OCI-LY3 (cell line): ENCODE data around the gene CCDC54.

ENCODE experiments used
- H2AFZ ChIP-seq: fragments of 200-600, 300-600 bp; shearing (Covaris generic); 2 replicates; pipeline ENCODE4 v1.6.0; 2014; ENCODE audit warnings: antibody characterized with exemption, low read depth, low read length
- H3K27ac ChIP-seq: fragments of 200-600, 300-600 bp; sonication (generic); 2 replicates; pipeline ENCODE4 v1.5.1; 2014; ENCODE audit warnings: mild to moderate bottlenecking, low read length, moderate library complexity, mixed read lengths
- H3K27me3 ChIP-seq: fragments of 200-600, 300-600 bp; sonication (generic); 2 replicates; pipeline ENCODE4 v1.6.1; 2014; ENCODE audit warnings: low read depth, low read length, mixed read lengths
- H3K36me3 ChIP-seq: fragments of 200-600, 300-600 bp; sonication (generic); replicated peaks from 2 replicates; pipeline ENCODE3; 2014; ENCODE audit warnings: low read depth, low read length, mixed read lengths
- H3K4me1 ChIP-seq: fragments of 300-600, 200-600 bp; sonication (generic); 2 replicates; pipeline ENCODE4 v1.6.1; 2014; ENCODE audit warnings: low read length, mixed read lengths
- H3K4me2 ChIP-seq: fragments of 200-600, 300-600 bp; sonication (generic); 2 replicates; pipeline ENCODE4 v1.6.1; 2014; ENCODE audit warnings: low read length, mixed read lengths
- H3K4me3 ChIP-seq: fragments of 300-600, 200-600 bp; sonication (generic); 2 replicates; pipeline ENCODE4 v1.5.1; 2014; ENCODE audit warnings: antibody characterized with exemption, mild to moderate bottlenecking, low read length, moderate library complexity
- H3K79me2 ChIP-seq: fragments of 300-600, 200-600 bp; shearing (Covaris generic); 2 replicates; pipeline ENCODE4 v1.6.1; 2014; ENCODE audit warnings: mild to moderate bottlenecking, low read length, mixed read lengths
- H3K9ac ChIP-seq: fragments of 300-600, 200-600 bp; shearing (Covaris generic); 2 replicates; pipeline ENCODE4 v1.6.0; 2014; ENCODE audit warnings: mild to moderate bottlenecking, low read length, moderate library complexity
- H3K9me3 ChIP-seq: fragments of 200-600, 300-600 bp; shearing (Covaris generic); 2 replicates; pipeline ENCODE4 v1.6.1; 2014; ENCODE audit warnings: low read length, mixed read lengths; ENCODE audit not compliant: insufficient read depth
- H4K20me1 ChIP-seq: fragments of 200-600, 300-600 bp; sonication (generic); 2 replicates; pipeline ENCODE4 v1.6.1; 2016; ENCODE audit warnings: low read length, mixed read lengths; ENCODE audit not compliant: insufficient read depth
- EZH2phosphoT487 ChIP-seq: fragments of 200-600 bp; shearing (Covaris generic); IDR thresholded peaks from 2 replicates; pipeline ENCODE4 v1.6.1; 2018; ENCODE audit warnings: antibody characterized with exemption, mixed run types, low read depth
- TF ChIP-seq, protein P1 (sequence below): fragments of 200-600, 300-600 bp; sonication (generic); IDR thresholded peaks from 2 replicates; pipeline ENCODE4 v1.5.1; 2014; ENCODE audit warnings: antibody characterized with exemption, low read length, low read depth

The CCDC54 gene

GRCh38 chr3:107361633-107362032 lies 15.6 kb upstream of the CCDC54 start:
- H3K36me3 ChIP-seq = no peaks in the 10 kb centered on the region

GRCh38 chr3:107365051-107365450 lies 12.2 kb upstream of the CCDC54 start:
- H3K4me1 ChIP-seq = no peaks in the 10 kb centered on the region
- TF ChIP-seq, protein P1, sequence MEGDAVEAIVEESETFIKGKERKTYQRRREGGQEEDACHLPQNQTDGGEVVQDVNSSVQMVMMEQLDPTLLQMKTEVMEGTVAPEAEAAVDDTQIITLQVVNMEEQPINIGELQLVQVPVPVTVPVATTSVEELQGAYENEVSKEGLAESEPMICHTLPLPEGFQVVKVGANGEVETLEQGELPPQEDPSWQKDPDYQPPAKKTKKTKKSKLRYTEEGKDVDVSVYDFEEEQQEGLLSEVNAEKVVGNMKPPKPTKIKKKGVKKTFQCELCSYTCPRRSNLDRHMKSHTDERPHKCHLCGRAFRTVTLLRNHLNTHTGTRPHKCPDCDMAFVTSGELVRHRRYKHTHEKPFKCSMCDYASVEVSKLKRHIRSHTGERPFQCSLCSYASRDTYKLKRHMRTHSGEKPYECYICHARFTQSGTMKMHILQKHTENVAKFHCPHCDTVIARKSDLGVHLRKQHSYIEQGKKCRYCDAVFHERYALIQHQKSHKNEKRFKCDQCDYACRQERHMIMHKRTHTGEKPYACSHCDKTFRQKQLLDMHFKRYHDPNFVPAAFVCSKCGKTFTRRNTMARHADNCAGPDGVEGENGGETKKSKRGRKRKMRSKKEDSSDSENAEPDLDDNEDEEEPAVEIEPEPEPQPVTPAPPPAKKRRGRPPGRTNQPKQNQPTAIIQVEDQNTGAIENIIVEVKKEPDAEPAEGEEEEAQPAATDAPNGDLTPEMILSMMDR = no peak
- TF ChIP-seq EZH2phosphoT487 = no peak
- no peak overlapping the region for H2AFZ ChIP-seq
- H3K9ac ChIP-seq = no peak overlapping the region
- H3K4me2 ChIP-seq = no peak overlapping the region
- no peaks in the 10 kb centered on the region for H3K79me2 ChIP-seq
- no peaks in the 10 kb centered on the region for H3K27me3 ChIP-seq
- no peaks in the 10 kb centered on the region for H4K20me1 ChIP-seq
- H3K9me3 ChIP-seq = no peaks in the 10 kb centered on the region
- H3K27ac ChIP-seq = no peak overlapping the region
- H3K4me3 ChIP-seq = no peak overlapping the region
- no peaks in the 10 kb centered on the region for H3K36me3 ChIP-seq

More at GRCh38 chr3:107361633-107362032, 15.6 kb upstream of the CCDC54 start:
- H4K20me1 ChIP-seq = no peaks in the 10 kb centered on the region
- H3K9me3 ChIP-seq = no peaks in the 10 kb centered on the region
- TF ChIP-seq, protein P1 = no peak
- TF ChIP-seq EZH2phosphoT487 = no peak
- H3K27me3 ChIP-seq = no peaks in the 10 kb centered on the region
- no peak overlapping the region for H3K4me2 ChIP-seq
- no peaks in the 10 kb centered on the region for H3K79me2 ChIP-seq
- no peak overlapping the region for H2AFZ ChIP-seq
- no peak overlapping the region for H3K9ac ChIP-seq
- no peaks in the 10 kb centered on the region for H3K4me1 ChIP-seq
- no peak overlapping the region for H3K4me3 ChIP-seq
- H3K27ac ChIP-seq = no peak overlapping the region

GRCh38 chr3:107366766-107367165 lies 10.5 kb upstream of the CCDC54 start:
- H4K20me1 ChIP-seq = no peaks in the 10 kb centered on the region
- no peaks in the 10 kb centered on the region for H3K9me3 ChIP-seq
- no peak overlapping the region for H2AFZ ChIP-seq
- no peak overlapping the region for H3K9ac ChIP-seq
- TF ChIP-seq, protein P1 = no peak
- TF ChIP-seq EZH2phosphoT487 = no peak
- no peaks in the 10 kb centered on the region for H3K4me1 ChIP-seq
- H3K27ac ChIP-seq = no peak overlapping the region
- H3K27me3 ChIP-seq = no peaks in the 10 kb centered on the region
- H3K36me3 ChIP-seq = no peaks in the 10 kb centered on the region
- H3K79me2 ChIP-seq = no peaks in the 10 kb centered on the region
- H3K4me2 ChIP-seq = no peak overlapping the region
- H3K4me3 ChIP-seq = no peak overlapping the region

GRCh38 chr3:107367353-107367752 lies 9.9 kb upstream of the CCDC54 start:
- Histone ChIP-seq H3K27ac (no peak overlapping the region), H4K20me1 (no peaks in the 10 kb centered on the region), H3K9me3 (no peaks in the 10 kb centered on the region), H2AFZ (no peak overlapping the region), H3K4me1 (no peaks in the 10 kb centered on the region), H3K4me3 (no peak overlapping the region), H3K36me3 (no peaks in the 10 kb centered on the region), H3K79me2 (no peaks in the 10 kb centered on the region), H3K4me2 (no peak overlapping the region), H3K9ac (no peak overlapping the region), H3K27me3 (no peaks in the 10 kb centered on the region)
- TF ChIP-seq, protein P1 = no peak
- TF ChIP-seq EZH2phosphoT487 = no peak
